Measurements from ENCODE around the gene TNMD.
A peak's percentile ranks its signal among the peaks of the same experiment; 100 is the strongest.

The TNMD gene

GRCh38 chrX:100643956-100644860 lies 59.5 kb downstream of the TNMD start, which contains the start of gene SRPX2:
Gene SRPX2 (plus strand): TSS chrX:100644199. CDS start chrX:100646323, 2,124 bp downstream.
- H3K27ac ChIP-seq: peak within 1 kb of the TSS; percentile 91
- peak; percentile 63 for DNase-seq (ENCODE audit: low read depth, low spot score)

GRCh38 chrX:100645106-100645505 lies 60.4 kb downstream of the TNMD start:
- DNase-seq (ENCODE audit: low read depth, low spot score): no peak
- peak overlapping the region; percentile 91 for H3K27ac ChIP-seq

DNA sequence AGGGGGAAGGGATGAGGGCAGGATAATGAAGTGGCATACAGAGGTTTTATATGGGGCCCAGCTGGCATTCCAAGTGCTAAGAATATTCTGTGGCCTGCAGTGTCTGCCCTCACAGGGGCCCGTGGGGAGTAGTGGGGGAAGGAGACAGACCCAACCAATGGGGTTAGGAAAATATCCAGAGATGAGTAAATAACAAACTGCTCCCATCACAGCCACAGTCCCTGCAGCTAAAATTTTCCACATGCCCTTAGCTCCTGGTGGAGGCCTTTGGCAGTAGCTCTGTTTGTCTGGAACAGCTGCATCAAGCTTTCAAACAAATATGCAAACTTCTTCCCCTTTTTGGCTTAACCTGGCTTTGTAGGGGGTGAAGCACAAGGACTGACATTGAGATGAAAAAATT lies 62.4 kb downstream of the TNMD start:
- no peak for DNase-seq (ENCODE audit: low read depth, low spot score)
- H3K27ac ChIP-seq: no peak overlapping the region

GRCh38 chrX:100647739-100648138 lies 63.0 kb downstream of the TNMD start:
- no peak for DNase-seq (ENCODE audit: low read depth, low spot score)
- no peak overlapping the region for H3K27ac ChIP-seq

GRCh38 chrX:100648458-100649417 lies 64.0 kb downstream of the TNMD start:
- no peak for DNase-seq (ENCODE audit: low read depth, low spot score)

More at GRCh38 chrX:100648458-100649417, 64.0 kb downstream of the TNMD start:
- H3K27ac ChIP-seq: peak overlapping the region; percentile 72
